BLaER1 (cell line): Measurements from ENCODE around the gene ERC2.

Experiments used
- H3K27ac ChIP-seq: shearing (Covaris generic); formaldehyde crosslinking; 2 replicates; pipeline ENCODE4 v1.8.1; 2022
- H3K27me3 ChIP-seq: shearing (Covaris generic); formaldehyde crosslinking; 2 replicates; pipeline ENCODE4 v1.8.1; 2022
- H3K36me3 ChIP-seq: shearing (Covaris generic); formaldehyde crosslinking; 2 replicates; pipeline ENCODE4 v1.8.1; 2022
- H3K4me1 ChIP-seq: shearing (Covaris generic); formaldehyde crosslinking; 2 replicates; pipeline ENCODE4 v1.8.1; 2022
- H3K4me2 ChIP-seq: shearing (Covaris generic); formaldehyde crosslinking; 2 replicates; pipeline ENCODE4 v1.8.1; 2022
- H3K4me3 ChIP-seq: shearing (Covaris generic); formaldehyde crosslinking; 2 replicates; pipeline ENCODE4 v1.8.1; 2022
- H3K9ac ChIP-seq: shearing (Covaris generic); formaldehyde crosslinking; 2 replicates; pipeline ENCODE4 v1.8.1; 2022
- H3K9me3 ChIP-seq: shearing (Covaris generic); formaldehyde crosslinking; 2 replicates; pipeline ENCODE4 v1.8.1; 2022
- H4K20me1 ChIP-seq: shearing (Covaris generic); formaldehyde crosslinking; 2 replicates; pipeline ENCODE4 v1.8.1; 2022
- Cebpa-rat ChIP-seq: shearing (Covaris generic); IDR thresholded peaks from 2 replicates; pipeline ENCODE4 v1.8.1; 2022

The ERC2 gene

DNA sequence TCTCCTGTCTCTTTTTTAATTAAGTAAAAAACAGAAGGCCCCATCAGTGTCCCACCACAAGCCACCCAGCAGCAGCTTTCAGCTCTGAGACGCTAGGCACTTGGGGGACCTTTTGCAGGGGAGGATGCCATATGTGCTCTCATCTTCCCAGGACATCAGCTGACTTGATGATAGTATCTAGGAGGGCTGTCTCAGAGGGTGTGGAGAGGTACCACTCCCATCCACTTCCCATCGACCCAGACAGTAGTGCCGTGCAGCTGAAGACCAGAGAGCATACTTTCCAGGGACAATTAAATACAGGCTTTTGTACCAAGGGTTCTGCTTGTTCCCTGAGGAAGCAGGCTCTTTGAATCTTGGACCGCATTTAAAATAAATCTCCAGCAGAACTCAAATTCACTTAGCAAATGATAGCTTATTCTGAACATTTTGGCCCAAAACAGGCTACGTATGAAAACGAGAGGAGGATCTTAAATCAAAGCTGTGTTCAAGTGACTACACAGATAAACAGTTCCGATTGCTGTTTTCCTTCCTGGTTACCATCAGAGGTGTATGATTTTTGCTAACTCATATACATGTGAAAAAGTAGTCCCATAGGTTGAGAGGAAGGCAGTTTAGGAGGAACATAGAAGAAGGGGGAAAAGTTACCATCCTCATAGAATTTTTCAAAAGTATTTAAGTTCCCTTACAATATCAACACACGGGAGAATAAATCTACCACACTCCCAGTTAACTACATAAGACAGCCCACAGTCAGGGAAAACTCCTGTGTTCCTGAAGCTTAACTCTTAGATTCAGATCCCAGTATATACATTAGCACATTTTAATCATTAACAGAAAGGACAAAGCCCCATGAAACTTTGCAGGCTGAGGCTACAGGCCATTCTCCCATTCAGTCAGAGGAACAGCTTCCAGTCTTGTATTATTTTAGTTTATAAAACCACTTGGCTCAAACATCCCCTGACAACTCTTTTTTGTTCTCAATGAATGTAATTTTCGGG, 990.7 kb downstream of the ERC2 start:
- Histone ChIP-seq H3K9me3 (peaks cover 12% of the 10 kb centered on the region), H3K36me3 (no peaks in the 10 kb centered on the region), H3K27me3 (peaks cover 32% of the 10 kb centered on the region), H3K27ac (no peak overlapping the region), H3K9ac (no peak overlapping the region), H3K4me1 (no peaks in the 10 kb centered on the region), H3K4me3 (no peak overlapping the region), H3K4me2 (no peak overlapping the region), H4K20me1 (0 out of 2 replicates have a peak, but pooled peaks cover 7% of the 10 kb centered on the region)
- no peak for TF ChIP-seq Cebpa-rat

DNA sequence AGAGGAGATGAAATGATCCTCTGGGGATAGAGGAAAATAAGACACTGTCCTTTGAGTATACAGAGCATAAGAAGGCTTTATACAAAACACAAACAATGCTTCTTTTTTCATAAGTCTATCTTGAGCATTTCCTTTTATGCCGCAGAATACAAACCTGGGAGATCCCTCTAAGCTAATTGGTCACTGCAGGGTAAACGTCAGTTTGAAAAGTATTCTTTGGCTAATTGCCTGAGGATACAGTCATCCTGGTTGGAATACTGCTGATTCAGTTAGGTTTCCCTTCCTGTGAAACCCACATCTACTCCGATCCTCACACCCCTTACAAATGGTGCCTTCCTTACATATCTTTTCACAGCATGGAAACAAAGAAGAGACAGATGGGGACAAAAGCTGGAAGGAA, 991.8 kb downstream of the ERC2 start:
- no peak overlapping the region for H3K9ac ChIP-seq
- no peak for TF ChIP-seq Cebpa-rat
- H3K36me3 ChIP-seq, result no peaks in the 10 kb centered on the region
- no peak overlapping the region for H3K4me3 ChIP-seq
- H4K20me1 ChIP-seq, result no peaks in the 10 kb centered on the region
- peaks cover 21% of the 10 kb centered on the region for H3K27me3 ChIP-seq
- H3K9me3 ChIP-seq, result peaks cover 1% of the 10 kb centered on the region; the same call in 1 of the 2 replicates
- H3K27ac ChIP-seq, result no peak overlapping the region
- H3K4me1 ChIP-seq, result no peaks in the 10 kb centered on the region
- no peak overlapping the region for H3K4me2 ChIP-seq

DNA sequence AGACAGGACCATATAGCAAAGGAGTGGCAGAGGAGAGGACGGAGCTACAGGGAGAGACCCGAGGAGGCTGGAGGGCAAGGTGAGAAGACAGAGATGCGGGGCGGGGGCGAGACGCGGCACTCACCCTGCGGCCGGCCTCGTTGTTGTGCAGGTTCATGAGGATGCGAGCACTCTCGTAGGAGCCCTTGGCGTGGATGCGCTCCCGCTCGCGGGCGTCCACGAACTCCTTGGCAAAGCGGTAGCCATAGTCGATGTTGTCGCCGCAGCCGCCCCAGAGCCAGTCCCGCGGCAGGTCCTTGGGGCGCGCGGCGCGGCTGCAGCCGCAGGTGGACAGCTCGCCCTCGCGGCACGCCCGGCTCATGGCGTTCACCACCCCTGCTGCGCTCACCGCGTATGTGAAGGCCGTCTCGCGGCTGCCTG, 994.0 kb downstream of the ERC2 start:
- no peak overlapping the region for H3K27ac ChIP-seq
- no peaks in the 10 kb centered on the region for H3K36me3 ChIP-seq
- no peak for TF ChIP-seq Cebpa-rat
- H3K4me2 ChIP-seq, result no peak overlapping the region
- H3K9ac ChIP-seq, result no peak overlapping the region
- H3K9me3 ChIP-seq, result no peaks in the 10 kb centered on the region
- H3K4me3 ChIP-seq, result no peak overlapping the region
- no peaks in the 10 kb centered on the region for H3K27me3 ChIP-seq
- no peaks in the 10 kb centered on the region for H3K4me1 ChIP-seq
- H4K20me1 ChIP-seq, result no peaks in the 10 kb centered on the region

DNA sequence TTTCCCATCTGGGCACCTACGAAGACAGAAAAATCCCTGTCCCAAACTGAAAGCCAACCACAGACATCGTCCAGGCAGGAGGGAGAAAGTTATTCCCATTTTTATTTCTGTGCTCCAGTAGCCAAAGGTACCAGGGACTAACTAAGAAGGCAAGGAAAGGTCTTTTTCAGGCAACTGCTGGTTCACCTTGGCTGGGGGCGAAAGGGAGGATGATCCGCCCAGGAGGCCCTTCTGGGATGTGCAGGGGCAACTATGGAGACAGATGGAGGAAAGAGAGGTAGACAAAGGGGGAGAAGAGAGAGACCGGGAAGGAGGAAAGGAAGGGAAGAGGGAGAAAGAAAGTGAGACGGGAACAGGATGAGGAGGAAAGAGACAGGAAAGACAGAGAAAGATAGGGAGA, 994.5 kb downstream of the ERC2 start:
- no peak overlapping the region for H3K4me3 ChIP-seq
- H3K9me3 ChIP-seq, result no peaks in the 10 kb centered on the region
- no peak for TF ChIP-seq Cebpa-rat
- H3K36me3 ChIP-seq, result no peaks in the 10 kb centered on the region
- H3K4me2 ChIP-seq, result no peak overlapping the region
- no peaks in the 10 kb centered on the region for H3K4me1 ChIP-seq
- no peak overlapping the region for H3K9ac ChIP-seq
- H4K20me1 ChIP-seq, result no peaks in the 10 kb centered on the region
- no peak overlapping the region for H3K27ac ChIP-seq
- no peaks in the 10 kb centered on the region for H3K27me3 ChIP-seq

DNA sequence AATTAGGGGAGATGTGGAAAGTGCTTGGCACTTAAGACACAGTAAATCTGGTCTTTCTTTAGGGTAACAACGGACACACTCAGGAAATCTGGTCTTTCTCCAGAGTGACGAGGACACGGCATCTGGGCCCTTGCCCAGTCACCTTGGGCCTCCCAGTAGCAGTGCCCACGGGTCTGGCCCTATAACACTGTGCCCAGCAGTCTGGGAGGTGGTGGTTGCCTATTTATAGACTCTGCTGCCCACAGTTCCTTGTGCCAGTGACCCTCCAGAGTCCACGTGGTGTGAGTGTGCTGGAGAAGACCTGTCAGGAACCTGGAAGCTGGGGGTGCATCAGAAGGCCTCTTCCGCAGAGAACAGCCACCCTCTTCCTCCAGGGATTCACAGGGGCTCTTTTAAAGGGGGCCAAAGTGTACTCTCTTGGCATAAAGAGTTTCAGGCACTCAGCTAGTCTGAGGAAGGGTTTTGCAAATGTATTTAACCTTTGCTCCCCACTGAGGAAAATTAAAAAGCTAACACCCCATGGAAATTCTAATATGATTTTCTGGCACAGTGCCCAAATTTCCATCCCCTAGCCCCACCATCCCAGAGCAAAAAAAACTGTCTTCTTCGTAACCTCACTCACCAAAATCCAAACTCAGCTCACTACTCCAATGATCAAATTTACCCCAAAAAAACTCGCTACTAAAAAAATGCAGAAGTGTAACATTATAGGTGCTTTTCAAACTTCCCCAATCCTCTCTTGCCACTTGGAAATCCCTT, 996.6 kb downstream of the ERC2 start:
- Histone ChIP-seq H3K27ac (no peak overlapping the region), H3K4me2 (no peak overlapping the region), H3K27me3 (no peaks in the 10 kb centered on the region), H3K4me3 (no peak overlapping the region), H3K4me1 (no peaks in the 10 kb centered on the region), H3K9ac (no peak overlapping the region), H3K9me3 (no peaks in the 10 kb centered on the region), H4K20me1 (no peaks in the 10 kb centered on the region), H3K36me3 (no peaks in the 10 kb centered on the region)
- no peak for TF ChIP-seq Cebpa-rat

DNA sequence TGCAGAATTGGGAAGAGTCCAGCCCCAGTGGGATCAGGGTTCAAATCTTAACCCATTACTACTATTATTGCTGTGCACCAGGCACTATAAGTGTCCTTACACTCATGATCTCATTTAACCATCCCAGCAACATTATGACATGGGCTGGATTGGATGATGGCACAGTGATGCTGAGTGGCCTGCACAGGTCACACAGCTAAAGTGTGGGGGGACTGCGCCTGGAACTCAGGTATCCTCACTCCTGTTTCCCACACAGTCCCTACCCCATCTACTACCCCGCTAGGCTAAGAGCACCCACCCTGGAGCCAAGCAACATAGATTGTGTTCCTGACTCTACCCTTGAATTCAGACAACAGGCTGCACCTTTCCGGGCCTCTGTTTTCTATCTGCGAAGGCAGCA, 997.2 kb downstream of the ERC2 start:
- Histone ChIP-seq H3K36me3 (no peaks in the 10 kb centered on the region), H3K9ac (no peak overlapping the region)

DNA sequence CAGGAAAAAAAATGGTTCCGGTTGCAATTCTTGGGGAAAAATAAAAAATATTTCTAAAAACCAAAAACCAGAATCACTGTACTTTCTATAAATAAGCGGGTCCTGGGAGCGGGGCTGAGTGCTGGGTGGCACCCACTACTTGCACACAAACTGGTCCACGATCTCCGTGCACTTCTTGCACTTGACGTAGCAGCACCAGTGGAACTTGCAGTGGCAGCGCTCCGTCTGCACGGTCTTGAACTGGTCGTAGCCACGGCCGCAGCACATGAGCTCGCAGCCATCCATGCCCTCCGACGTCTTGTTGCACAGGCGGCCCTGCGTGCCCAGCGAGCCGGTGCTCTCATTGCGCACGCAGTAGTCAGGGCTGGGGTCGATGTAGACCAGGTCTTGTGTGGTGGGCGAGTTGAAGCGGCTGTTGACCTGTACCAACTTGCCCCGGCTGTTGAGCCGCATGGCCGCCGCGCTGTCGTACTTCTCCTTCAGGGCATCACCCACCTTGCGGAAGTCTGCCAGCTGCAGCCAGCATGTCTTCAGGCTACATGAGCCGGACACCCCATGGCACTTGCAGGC, 998.2 kb downstream of the ERC2 start:
- Histone ChIP-seq H3K4me1 (no peaks in the 10 kb centered on the region), H3K4me2 (no peak overlapping the region), H3K9me3 (no peaks in the 10 kb centered on the region), H3K27me3 (no peaks in the 10 kb centered on the region), H3K36me3 (no peaks in the 10 kb centered on the region), H3K27ac (no peak overlapping the region), H4K20me1 (no peaks in the 10 kb centered on the region), H3K4me3 (no peak overlapping the region), H3K9ac (no peak overlapping the region)
- TF ChIP-seq Cebpa-rat, result no peak

More for the DNA sequence above, 997.2 kb downstream of the ERC2 start:
- no peak overlapping the region for H3K4me3 ChIP-seq
- H3K27ac ChIP-seq, result no peak overlapping the region
- no peaks in the 10 kb centered on the region for H4K20me1 ChIP-seq
- no peaks in the 10 kb centered on the region for H3K4me1 ChIP-seq
- H3K9me3 ChIP-seq, result no peaks in the 10 kb centered on the region
- H3K27me3 ChIP-seq, result no peaks in the 10 kb centered on the region
- no peak overlapping the region for H3K4me2 ChIP-seq
- no peak for TF ChIP-seq Cebpa-rat

DNA sequence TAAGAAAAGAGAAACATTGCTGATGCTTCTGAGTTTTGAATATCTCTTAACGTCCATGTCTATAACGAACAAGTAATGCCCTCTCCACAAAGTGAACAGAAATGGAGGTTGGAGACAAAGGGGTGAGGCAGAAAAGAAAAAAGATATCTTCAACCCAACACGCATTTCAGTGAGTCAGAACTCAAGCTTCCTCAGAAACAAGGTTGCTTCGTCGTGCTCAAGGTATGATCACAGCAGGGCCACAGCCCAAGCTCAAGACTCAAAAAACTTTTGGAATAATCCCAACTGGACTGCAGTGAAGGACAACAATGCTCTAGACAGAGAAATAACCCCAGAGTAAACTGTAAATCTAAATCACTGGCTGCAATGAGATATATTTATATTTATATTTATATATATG, 1000.0 kb downstream of the ERC2 start:
- TF ChIP-seq Cebpa-rat, result no peak
- Histone ChIP-seq H3K4me3 (no peak overlapping the region), H3K4me2 (no peak overlapping the region), H3K4me1 (no peaks in the 10 kb centered on the region), H3K27ac (no peak overlapping the region), H3K9me3 (no peaks in the 10 kb centered on the region), H3K9ac (no peak overlapping the region), H3K27me3 (no peaks in the 10 kb centered on the region), H3K36me3 (no peaks in the 10 kb centered on the region), H4K20me1 (no peaks in the 10 kb centered on the region)

DNA sequence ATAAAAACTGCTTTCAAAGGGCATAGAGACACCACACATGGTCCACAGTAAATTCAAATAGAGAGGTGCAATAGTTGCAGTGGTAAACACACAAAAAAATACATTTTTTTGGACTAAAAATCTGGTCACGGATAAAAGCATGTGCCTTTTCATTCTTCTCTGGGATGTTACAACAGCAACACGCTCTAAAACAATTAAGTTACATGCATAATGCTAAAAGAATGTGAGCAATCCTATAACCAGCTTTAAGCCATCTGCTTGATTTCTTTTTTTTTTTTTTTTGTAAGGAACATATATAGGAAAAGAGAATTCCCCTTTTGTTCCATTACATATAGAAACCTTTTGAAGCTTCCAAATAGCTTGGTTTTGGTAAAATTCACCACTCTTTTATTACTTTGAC, 1001.2 kb downstream of the ERC2 start:
- Histone ChIP-seq H3K9ac (no peak overlapping the region), H3K4me2 (no peak overlapping the region), H3K27ac (no peak overlapping the region), H4K20me1 (no peaks in the 10 kb centered on the region), H3K36me3 (no peaks in the 10 kb centered on the region), H3K27me3 (no peaks in the 10 kb centered on the region), H3K4me3 (no peak overlapping the region), H3K4me1 (no peaks in the 10 kb centered on the region), H3K9me3 (no peaks in the 10 kb centered on the region)
- TF ChIP-seq Cebpa-rat, result no peak

DNA sequence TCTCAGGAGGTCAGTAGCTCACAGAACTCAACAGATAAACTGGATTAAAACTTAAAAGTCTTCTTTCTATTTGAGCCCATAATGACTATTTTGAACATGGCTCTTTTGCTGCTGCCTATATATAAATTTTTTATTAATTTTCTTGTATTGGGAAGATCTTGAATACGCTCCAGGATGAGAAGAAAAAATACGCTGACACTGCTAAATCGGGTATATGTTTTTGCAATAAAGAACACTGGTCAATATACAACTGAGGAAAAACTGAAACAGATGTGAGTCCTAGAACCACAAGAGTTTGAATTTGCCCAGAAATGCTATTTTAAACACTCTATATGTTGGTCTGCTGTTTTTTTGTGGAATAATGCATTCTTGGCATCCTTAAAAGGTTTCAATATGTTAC, 1001.7 kb downstream of the ERC2 start:
- no peaks in the 10 kb centered on the region for H3K4me1 ChIP-seq
- no peak overlapping the region for H3K4me2 ChIP-seq
- H3K27ac ChIP-seq, result no peak overlapping the region
- no peak overlapping the region for H3K9ac ChIP-seq
- TF ChIP-seq Cebpa-rat, result no peak
- H3K9me3 ChIP-seq, result no peaks in the 10 kb centered on the region
- no peak overlapping the region for H3K4me3 ChIP-seq
- H3K27me3 ChIP-seq, result no peaks in the 10 kb centered on the region
- no peaks in the 10 kb centered on the region for H3K36me3 ChIP-seq
- no peaks in the 10 kb centered on the region for H4K20me1 ChIP-seq
